Endothelial cell of hepatic sinusoid (primary cell): Measurements from ENCODE around the gene PDGFRA.

Experiments
- in situ Hi-C: cut with HindIII; loops from 2 replicates; pipeline ENCODE4 v1.10.0; 2017; ENCODE audit warnings: low sequenced_read_pairs

The PDGFRA gene

GRCh38 chr4:54254116-54254914, 25.2 kb downstream of the PDGFRA start:
- in situ Hi-C loops: no loop called here

DNA sequence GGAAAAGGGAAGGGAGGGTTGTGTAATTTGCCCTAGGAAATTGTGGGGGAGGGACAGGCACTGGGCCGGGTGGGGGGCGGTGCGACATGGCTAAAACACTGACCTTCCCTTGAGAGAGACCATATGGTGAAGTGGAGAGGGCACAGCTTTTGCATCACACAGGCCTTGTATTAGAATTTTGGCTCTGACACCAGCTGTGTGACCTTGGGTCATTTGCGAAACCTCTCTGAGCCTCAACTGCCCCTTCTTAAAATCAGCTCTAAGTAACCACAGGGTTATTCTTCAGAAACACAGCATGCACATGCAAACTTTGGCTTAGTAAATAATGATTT, 25.8 kb downstream of the PDGFRA start:
- in situ Hi-C loops: no loop called here

DNA sequence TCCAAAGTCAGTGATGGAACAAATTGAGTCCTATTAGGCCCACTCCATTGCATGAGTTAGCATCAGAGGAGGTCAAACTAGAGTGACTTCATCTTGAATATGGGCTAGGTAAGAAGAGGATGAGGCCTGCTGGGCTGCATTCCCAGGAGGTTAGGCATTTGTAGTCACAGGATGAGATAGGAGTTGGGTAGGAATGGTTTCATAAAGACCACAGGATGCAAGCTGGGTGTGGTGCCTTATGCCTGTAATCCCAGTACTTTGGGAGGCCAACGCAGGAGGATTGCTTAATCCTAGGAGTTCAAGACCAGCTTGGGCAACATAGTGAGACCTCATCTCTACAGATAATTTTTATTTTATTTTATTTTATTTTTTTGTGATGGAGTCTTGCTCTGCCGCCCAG, 26.8 kb downstream of the PDGFRA start:
- in situ Hi-C loops: no loop called here

- in situ Hi-C loops: no loop called here
Measured at GRCh38 chr4:54256491-54257486, 27.7 kb downstream of the PDGFRA start.

DNA sequence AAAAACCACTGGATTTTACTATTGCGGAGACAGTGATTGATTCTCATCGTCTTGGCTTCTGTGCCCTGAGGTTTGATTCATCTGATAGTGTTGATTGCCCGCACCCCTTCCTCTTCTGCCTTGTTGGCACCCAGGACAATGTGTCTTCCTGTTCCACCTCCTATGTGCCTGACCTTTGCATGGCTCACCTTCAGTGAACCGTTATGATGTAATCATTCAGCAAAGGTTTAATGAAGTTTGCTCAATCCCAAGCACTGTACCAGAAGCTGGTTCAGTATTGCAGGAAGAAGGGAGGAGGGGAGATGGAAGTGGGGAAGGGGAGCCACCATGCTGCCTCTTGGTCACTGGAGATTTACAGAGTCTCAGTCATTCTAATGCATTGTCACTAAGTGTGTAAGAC, 36.3 kb downstream of the PDGFRA start:
- in situ Hi-C loops: no loop called here

GRCh38 chr4:54268151-54268550, 39.1 kb downstream of the PDGFRA start:
- in situ Hi-C loops: no loop called here

DNA sequence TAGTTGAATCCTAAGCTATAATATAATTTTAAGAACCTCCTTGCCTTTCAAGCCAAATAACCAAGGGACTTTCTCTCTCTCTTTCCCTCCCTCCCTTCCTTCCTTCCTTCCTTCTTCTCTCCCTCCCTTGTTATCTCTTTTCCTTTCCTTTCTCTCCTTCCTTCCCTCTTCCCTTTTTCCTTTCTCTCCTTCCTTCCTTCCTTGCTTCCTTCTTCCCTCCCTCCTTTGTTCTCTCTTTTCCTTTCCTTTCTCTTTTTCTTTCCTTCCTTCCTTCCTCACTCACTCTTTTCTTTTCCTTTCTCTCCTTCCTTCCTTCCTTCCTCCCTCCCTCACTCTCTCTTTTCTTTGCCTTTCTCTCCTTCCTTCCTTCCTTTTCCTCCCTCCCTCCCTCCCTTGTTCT, 42.4 kb downstream of the PDGFRA start:
- in situ Hi-C loops: no loop called here

DNA sequence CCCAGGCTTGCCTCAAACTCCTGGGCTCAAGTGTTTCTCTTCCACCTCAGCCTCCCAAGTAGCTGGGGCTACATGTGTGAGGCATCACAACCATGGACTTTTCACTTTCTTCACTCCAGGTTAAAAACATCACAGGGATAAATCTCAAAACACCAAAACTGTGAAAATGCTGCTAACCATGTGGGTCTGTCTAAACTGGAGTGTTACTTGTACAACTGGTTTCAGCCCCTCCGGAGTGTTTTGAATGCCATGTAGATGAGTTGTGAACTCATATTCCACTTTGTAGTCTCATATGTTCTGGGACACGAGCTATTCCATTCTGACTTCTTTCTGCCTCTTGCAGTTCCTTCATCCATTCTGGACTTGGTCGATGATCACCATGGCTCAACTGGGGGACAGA, 43.0 kb downstream of the PDGFRA start:
- in situ Hi-C loops: no loop called here

DNA sequence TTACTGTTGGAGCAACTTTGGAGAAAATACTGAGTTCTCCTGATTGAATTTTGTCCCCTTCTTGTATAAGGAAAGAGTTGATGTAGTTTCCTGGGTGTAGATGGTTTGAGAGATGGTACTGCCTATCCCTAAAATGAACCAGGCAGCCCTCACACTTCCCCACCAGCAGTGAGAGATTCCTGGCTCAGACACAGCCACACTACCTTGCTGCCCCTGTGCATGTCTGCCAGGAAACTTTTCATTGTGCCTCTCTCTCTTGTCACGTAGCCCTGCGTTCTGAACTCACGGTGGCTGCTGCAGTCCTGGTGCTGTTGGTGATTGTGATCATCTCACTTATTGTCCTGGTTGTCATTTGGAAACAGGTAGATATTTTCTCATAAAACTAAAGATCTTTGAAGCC, 45.2 kb downstream of the PDGFRA start:
- in situ Hi-C loops: no loop called here

- in situ Hi-C loops: no loop called here
Measured at GRCh38 chr4:54274795-54275665, 45.9 kb downstream of the PDGFRA start.

DNA sequence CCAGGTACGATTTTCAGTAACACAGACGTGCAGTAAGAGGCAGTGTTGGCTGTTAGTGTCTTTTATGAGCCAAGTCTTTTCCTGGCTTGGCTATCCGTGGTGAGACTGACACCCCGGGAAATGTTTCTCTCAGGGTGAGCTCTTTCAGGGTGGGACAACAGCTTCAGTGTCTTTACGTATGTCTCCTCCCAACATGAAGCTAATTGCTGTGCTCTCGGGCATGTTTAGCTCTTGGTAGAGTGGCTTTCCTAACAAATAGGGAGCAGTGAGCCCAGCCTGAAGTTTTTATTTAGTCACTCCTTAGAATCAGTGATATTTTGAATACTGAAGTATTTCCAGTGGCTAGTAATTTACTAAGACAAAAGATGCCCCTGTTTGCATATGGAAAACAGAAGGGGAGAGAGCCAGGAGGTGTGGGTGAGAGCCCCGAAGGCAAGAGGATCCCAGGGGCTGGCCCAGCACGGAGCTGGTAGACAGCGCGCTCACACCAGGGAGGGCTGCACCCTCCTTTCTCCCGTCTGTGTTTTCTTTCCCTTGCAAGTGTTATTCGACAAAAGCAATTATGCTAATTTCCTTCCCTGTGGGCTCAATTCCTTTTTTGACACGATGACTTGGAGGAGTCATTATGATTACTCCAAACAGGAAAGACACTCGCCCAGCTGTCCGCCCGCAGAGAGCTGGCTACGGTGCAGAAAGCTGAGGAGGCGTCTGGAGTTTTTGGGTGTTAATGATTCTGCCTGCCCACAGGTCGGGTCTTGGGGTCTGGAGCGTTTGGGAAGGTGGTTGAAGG, 47.7 kb downstream of the PDGFRA start:
- in situ Hi-C loops: no loop called here

DNA sequence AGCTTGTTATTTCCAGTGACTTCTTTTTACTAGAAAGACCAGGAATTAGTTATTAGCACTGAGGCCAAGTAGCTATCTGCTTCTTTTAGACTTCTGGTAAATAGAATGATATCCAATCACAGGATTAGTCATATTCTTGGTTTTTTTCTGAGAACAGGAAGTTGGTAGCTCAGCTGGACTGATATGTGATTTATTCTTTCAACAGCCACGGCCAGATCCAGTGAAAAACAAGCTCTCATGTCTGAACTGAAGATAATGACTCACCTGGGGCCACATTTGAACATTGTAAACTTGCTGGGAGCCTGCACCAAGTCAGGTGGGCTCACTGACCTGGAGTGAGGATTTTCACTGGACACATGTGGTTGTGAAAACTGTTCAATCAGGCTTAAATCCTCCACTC, 48.6 kb downstream of the PDGFRA start:
- in situ Hi-C loops: no loop called here

GRCh38 chr4:54278216-54278615, 49.1 kb downstream of the PDGFRA start:
- in situ Hi-C loops: no loop called here

DNA sequence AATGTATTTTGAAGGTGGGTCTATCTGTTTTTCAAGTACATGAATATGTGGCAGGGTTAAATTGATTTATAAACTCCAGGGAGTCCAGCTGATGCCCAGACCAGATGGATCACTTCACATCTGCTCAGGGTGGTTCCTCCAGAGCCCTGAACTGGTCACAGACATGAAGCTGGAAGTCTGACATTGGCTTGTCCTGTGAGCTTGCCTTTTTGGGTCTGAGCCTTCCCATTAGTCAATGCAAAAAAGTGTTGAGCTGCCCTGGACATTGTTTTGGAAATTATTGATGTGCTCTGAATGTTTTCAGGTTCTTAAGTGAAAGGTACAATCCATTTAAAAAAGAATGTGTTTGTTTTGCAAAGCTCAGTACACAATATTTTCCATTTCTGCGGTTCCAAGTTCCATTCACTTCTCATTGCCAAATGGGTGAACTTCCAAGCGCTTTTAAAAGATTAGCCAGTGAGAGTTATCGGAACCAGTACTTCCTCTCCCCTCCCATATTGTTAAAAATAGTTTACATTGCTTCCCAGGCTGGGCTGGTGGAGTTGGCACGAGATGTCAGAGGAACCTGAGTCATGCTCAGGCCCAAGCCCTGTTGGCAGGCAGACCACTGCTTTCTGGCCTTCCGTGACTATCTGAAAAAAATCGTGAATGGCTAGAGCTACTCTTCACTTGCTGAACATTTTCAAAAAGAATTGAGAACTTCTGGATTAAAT, 52.1 kb downstream of the PDGFRA start:
- in situ Hi-C loops: no loop called here

DNA sequence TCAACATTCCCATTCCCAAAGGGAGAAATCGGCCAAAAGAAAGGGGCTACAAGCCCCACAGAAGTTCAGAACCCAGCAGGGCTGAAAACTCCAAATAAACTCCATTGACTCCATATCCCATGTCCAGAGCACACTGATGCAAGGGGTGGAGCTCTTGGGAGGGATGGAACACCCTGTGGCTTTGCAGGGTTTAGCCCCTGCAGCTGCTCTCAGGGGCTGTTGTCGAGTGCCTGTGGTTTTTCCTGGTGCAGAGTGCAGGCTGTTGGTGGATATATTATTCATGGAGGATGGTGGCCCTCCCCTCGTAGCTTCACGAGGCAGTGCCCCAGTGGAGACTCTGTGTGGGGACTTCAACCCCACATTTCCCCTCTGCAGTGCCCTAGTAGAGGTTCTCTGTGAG, 53.7 kb downstream of the PDGFRA start:
- in situ Hi-C loops: no loop called here

DNA sequence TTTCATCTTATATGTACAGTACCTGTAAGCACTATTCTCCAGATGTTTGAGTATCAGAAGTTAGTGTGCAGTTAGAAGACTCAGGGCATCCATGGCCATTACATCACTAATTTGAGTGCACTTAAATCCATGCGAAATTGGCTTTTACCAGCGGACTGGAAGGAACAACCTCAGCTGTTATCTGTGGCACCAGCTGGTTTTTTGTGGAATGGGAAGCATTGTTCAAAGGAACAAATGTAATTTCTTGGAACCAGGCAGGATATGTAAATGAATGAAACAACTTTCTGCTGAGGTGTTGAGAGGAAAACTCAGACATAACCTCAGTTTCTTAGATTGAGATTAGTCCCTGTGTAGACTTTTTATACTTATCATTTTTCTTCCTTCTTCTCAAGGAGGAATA, 60.2 kb downstream of the PDGFRA start:
- in situ Hi-C loops: no loop called here

GRCh38 chr4:54290980-54291379, 61.9 kb downstream of the PDGFRA start:
- in situ Hi-C loops: no loop called here

DNA sequence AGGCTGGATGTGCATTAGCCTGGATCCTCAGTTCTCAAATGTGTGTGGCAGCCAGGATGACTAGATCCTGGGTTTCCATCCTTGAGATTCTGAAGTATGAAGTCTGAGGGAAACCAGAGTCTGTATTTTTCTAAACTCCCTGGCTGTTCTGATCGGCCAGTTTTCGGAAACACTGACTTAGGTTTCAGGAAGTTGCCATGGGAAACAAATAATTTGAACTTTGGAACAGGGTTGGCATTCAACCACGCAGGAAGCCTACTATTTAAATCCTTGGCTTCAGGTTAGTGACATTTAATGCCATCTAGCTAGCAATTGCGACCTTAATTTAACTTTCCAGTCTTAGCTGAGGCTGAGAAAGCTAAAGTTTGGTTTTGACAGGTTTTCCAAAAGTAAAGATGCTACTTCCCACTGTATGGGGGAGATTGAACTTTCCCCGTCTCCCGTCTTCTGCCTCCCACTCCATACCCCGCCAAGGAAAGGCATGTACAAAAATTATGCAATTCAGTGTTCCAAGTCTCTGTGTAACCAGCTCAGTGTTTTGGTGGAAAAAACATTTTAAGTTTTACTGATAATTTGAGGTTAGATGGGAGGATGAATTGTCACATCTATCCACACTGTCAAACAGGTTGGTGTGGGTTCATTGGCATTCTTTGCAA, 67.6 kb downstream of the PDGFRA start:
- in situ Hi-C loops: no loop called here

- in situ Hi-C loops: no loop called here
Measured at GRCh38 chr4:54308110-54308509, 79.0 kb downstream of the PDGFRA start.
